T-cell (primary cell): ENCODE data around the gene SEPSECS. TPM values are rescaled to one million over a fixed set of nuclear protein-coding genes. Genes with fewer than 3 reads are reported as not detected.

Experiments
- ATAC-seq, 4 experiments: fragments of 200-7000 bp in 3 of 4; fragments of 150-1000 bp in 1 of 4; cut with Tn5 transposase; replicated peaks in 1 of 4; 1 replicate in 3 of 4; 2 replicates in 1 of 4; pipeline ENCODE4 v1.10.0; 2021; ENCODE audit warnings: moderate library complexity in 3 of 4, mild to moderate bottlenecking in 2 of 4, moderate number of reproducible peaks in 1 of 4
- CTCF ChIA-PET, 2 donors: fragments of 300-600 bp; sonication (Branson Sonifier 250); formaldehyde crosslinking; loops; one replicate each; lab custom pipeline; 2022; ENCODE audit warnings: antibody characterized with exemption in 2 of 2; lab: Charles Lee
- POLR2A ChIA-PET, 2 donors: fragments of 300-600 bp; sonication (Branson Sonifier 250); formaldehyde crosslinking; loops; one replicate each; lab custom pipeline; 2022; ENCODE audit warnings: antibody characterized with exemption in 2 of 2; lab: Charles Lee
- DNase-seq, 35 experiments: peaks; one replicate each; pipeline versions ENCODE4 v3.0.0 to v3.0.0-alpha.2; 2013 to 2023
- H3K27ac ChIP-seq: one replicate; pipeline ENCODE4 v1.5.1; 2013; ENCODE audit warnings: low read length
- H3K27me3 ChIP-seq, 2 experiments: replicated peaks in 1 of 2; 1 replicate in 1 of 2; 2 replicates in 1 of 2; pipeline versions ENCODE4 v1.6.1 to v1.7.0; 2013; ENCODE audit warnings: low read length in 1 of 2, mixed read lengths in 1 of 2; ENCODE audit not compliant: control insufficient read depth in 2 of 2, insufficient read depth in 2 of 2; ENCODE audit errors: extremely low read depth in 1 of 2
- H3K36me3 ChIP-seq, 2 donors: 1 replicate in 1 of 2; 2 replicates in 1 of 2; pipeline versions ENCODE4 v1.6.1 to v1.7.0; 2013; ENCODE audit warnings: low read length in 1 of 2; ENCODE audit not compliant: control insufficient read depth in 2 of 2, insufficient read depth in 1 of 2; ENCODE audit errors: extremely low read depth in 1 of 2
- H3K4me1 ChIP-seq, 2 experiments: 1 replicate in 1 of 2; 2 replicates in 1 of 2; pipeline versions ENCODE4 v1.6.1 to v1.7.0; 2013; ENCODE audit warnings: low read length in 2 of 2, mixed read lengths in 1 of 2; ENCODE audit not compliant: insufficient read depth in 2 of 2, control insufficient read depth in 1 of 2; ENCODE audit errors: extremely low read depth in 1 of 2
- H3K4me3 ChIP-seq, 2 donors: 1 replicate in 1 of 2; 2 replicates in 1 of 2; pipeline versions ENCODE4 v1.5.1 to v1.7.0; 2013; ENCODE audit warnings: mild to moderate bottlenecking in 2 of 2, low read length in 1 of 2, moderate library complexity in 1 of 2; ENCODE audit not compliant: control insufficient read depth in 1 of 2; ENCODE audit errors: extremely low read depth in 1 of 2
- H3K9me3 ChIP-seq: 2 replicates; pipeline ENCODE4 v1.7.0; 2013
- H3K27ac Mint-ChIP-seq, 2 donors: one replicate each; pipeline ENCODE4 v1.8.0; 2020 to 2021; ENCODE audit warnings: mild to moderate bottlenecking in 2 of 2, mixed read lengths in 2 of 2
- H3K27me3 Mint-ChIP-seq, 2 donors: one replicate each; pipeline ENCODE4 v1.8.0; 2021 to 2022; ENCODE audit warnings: mixed read lengths in 2 of 2
- H3K36me3 Mint-ChIP-seq: one replicate; pipeline ENCODE4 v1.8.0; 2021; ENCODE audit warnings: mixed read lengths
- H3K4me1 Mint-ChIP-seq, 3 donors: one replicate each; pipeline ENCODE4 v1.8.0; 2020 to 2022; ENCODE audit warnings: mixed read lengths in 3 of 3, mild to moderate bottlenecking in 1 of 3
- H3K4me3 Mint-ChIP-seq, 3 donors: one replicate each; pipeline ENCODE4 v1.8.0; 2020 to 2022; ENCODE audit warnings: mild to moderate bottlenecking in 3 of 3, mixed read lengths in 3 of 3, moderate library complexity in 3 of 3
- H3K9me3 Mint-ChIP-seq, 3 donors: one replicate each; pipeline ENCODE4 v1.8.0; 2020 to 2022; ENCODE audit warnings: mixed read lengths in 3 of 3
- WGBS: methylation state at CpG from one replicate; pipeline ENCODE4 v1.1.5; 2013; ENCODE audit warnings: missing lambda C conversion rate; ENCODE audit not compliant: insufficient coverage; 5-methylcytosine and 5-hydroxymethylcytosine counted together
- total RNA-seq, 35 experiments: library from RNA in 6 of 35; stranded (reverse) in 6 of 35; fragments of 120-200 nt in 1 of 35; gene quantifications; one replicate each; pipeline versions ENCODE4 v1.2.1 to v1.2.4 and lab custom pipeline; 2013 to 2026

Gene SEPSECS
- total RNA-seq, 5 donors from 2014 or later (not counting 1 experiment from before 2014, with no cell fraction given) = 12.4 to 16.2 (median 15.0) TPM

- ChIA-PET POLR2A (no interaction called here), CTCF (interaction anchor here in 1 of 2 donors (0.6 kb wide), 1 partner anchor 173 kb away, joined by 4 read pairs; no protein-coding TSS in a partner anchor)
- WGBS = 90% methylated on average over 3 of the region's 5 CpGs
- ATAC-seq (no peak), DNase-seq (no peak)
- Mint-ChIP-seq H3K4me1 (peaks cover 23 to 41% (median 29%) of the 10 kb centered on the region in 3 donors), H3K4me3 (no peak overlapping the region), H3K36me3 (peaks cover 9% of the 10 kb centered on the region), H3K27me3 (no peaks in the 10 kb centered on the region), H3K27ac (no peak overlapping the region), H3K9me3 (no peaks in the 10 kb centered on the region)
- Histone ChIP-seq H3K4me1 (peaks cover 8 to 9% of the 10 kb centered on the region in 2 experiments), H3K4me3 (no peak overlapping the region), H3K27me3 (no peaks in the 10 kb centered on the region), H3K36me3 (no peaks in the 10 kb centered on the region), H3K27ac (no peak overlapping the region), H3K9me3 (no peaks in the 10 kb centered on the region)
Measured at GRCh38 chr4:25182937-25183336, 22.7 kb upstream of the SEPSECS start.

DNA sequence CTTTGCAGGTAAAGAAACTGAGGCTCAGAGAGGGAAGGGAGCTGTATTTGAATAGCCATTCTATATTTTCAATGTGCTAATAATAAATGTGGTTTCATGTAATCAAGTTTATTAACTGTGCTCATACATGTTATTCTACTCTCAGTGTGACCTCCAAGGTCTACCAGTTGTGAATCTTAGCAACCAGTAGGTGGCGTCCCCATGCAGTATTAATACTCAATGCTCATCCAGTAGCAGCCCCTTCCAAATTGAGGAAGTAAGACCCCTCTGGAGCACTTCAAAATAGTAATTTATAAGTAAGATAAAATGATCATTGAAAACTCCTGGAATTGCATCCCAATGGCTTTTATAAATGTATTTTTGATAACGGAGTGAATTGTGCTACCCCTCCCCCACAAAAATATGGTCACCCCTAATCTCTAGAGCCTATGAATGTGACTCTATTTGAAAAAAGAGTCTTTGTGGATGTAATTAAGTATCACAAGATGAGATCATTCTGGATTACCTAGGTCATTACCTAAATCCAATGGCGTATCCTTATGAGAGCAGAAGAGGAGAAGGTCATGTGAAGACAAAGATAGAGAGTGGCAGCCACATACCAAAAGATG is 20.4 kb upstream of the SEPSECS start:
- Mint-ChIP-seq H3K27me3 (no peaks in the 10 kb centered on the region), H3K4me3 (no peak overlapping the region), H3K36me3 (peaks cover 19% of the 10 kb centered on the region), H3K9me3 (no peaks in the 10 kb centered on the region), H3K27ac (no peak overlapping the region), H3K4me1 (peaks cover 26 to 51% (median 40%) of the 10 kb centered on the region in 3 donors)
- H3K4me3 ChIP-seq = no peak overlapping the region
- H3K9me3 ChIP-seq = no peaks in the 10 kb centered on the region
- CTCF ChIA-PET = interaction anchor here (0.6 to 2.3 kb wide), 9 partner anchors 14 to 187 kb away, joined by 3 to 15 read pairs (median 5); partner anchors contain the start of gene ZCCHC4 (in 1 of the 2)
- ATAC-seq (peak in 3 of 4 experiments; percentile 46 to 64 (median 61)), DNase-seq (peak in 20 of 35 experiments; percentile 6 to 68 (median 22))
- POLR2A ChIA-PET = interaction anchor here in 1 of 2 donors (0.5 kb wide), 1 partner anchor 44 kb away, joined by 3 read pairs; no protein-coding TSS in a partner anchor
- peaks cover 0 to 5% of the 10 kb centered on the region in 2 donors for H3K36me3 ChIP-seq
- H3K27ac ChIP-seq = no peak overlapping the region
- WGBS = no CpG with 5 or more reads among the region's 3 CpGs
- peaks cover 8 to 10% of the 10 kb centered on the region in 2 experiments for H3K4me1 ChIP-seq
- no peaks in the 10 kb centered on the region for H3K27me3 ChIP-seq

DNA sequence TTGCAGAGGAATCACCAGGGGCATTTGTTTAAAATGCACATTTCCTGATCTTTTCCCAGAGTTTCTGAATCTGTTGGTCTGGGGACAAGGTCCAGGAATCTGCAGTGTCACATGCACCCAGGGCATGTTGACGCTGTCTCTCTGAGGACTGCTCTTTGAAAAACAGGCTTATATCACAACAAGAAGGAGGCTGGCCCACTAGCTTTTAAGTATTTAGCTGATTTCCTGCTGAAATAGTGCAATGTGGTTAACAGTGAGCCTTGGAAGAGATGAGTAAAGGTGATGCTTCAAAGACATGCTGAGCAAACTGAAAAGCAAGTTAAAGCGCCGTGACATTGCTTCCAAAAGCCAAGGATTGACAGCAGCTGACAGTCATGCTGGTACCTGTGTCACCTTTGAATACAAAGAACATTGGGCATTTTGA is 18.6 kb upstream of the SEPSECS start:
- H3K4me1 Mint-ChIP-seq = peaks cover 26 to 51% (median 39%) of the 10 kb centered on the region in 3 donors
- peak overlapping the region; percentile 5 for H3K27ac ChIP-seq
- 28% methylated on average over 3 of the region's 3 CpGs for WGBS
- H3K4me1 ChIP-seq = peaks cover 8 to 10% of the 10 kb centered on the region in 2 experiments
- DNase-seq (peak in 6 of 35 experiments; percentile 2 to 42 (median 4)), ATAC-seq (peak; percentile 72 to 95 (median 92))
- no peaks in the 10 kb centered on the region for H3K9me3 Mint-ChIP-seq
- H3K27ac Mint-ChIP-seq = peak overlapping the region; percentile 58 to 80
- H3K27me3 Mint-ChIP-seq = no peaks in the 10 kb centered on the region
- H3K36me3 Mint-ChIP-seq = peaks cover 19% of the 10 kb centered on the region
- POLR2A ChIA-PET = no interaction called here
- no peaks in the 10 kb centered on the region for H3K9me3 ChIP-seq
- CTCF ChIA-PET = interaction anchor here (0.9 to 2.3 kb wide), 5 partner anchors 54 to 188 kb away, joined by 3 to 15 read pairs (median 5); partner anchors contain the start of genes PI4K2B (in 1 of the 2) and ZCCHC4 (in 1 of the 2)
- H3K4me3 ChIP-seq = no peak overlapping the region
- H3K27me3 ChIP-seq = no peaks in the 10 kb centered on the region
- H3K4me3 Mint-ChIP-seq = peak overlapping the region in 1 of 3 donors; percentile 34
- peaks cover 6 to 9% of the 10 kb centered on the region in 2 donors for H3K36me3 ChIP-seq

DNA sequence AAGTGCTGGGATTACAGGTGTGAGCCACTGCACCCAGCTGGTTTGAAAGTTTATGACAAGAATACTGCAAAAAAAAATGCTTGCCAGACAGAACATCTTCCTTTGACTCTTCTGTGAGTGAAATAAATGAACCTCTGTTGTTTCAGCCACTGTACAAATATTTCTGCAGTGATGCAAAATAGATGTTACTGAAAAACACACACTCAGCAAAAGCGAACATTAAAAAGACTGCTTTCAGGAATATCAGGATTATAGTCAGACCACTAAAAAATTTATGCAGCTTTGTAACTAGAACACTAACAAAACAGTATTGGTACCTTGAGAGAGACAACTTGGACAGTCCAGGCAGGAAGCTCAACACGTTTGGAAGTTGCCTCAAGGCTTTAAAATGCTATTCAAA is 16.9 kb upstream of the SEPSECS start:
- H3K4me1 Mint-ChIP-seq = peaks cover 27 to 45% (median 40%) of the 10 kb centered on the region in 3 donors
- POLR2A ChIA-PET = interaction anchor here (0.5 to 0.6 kb wide), 2 partner anchors 14 to 114 kb away, joined by 3 read pairs; no protein-coding TSS in a partner anchor
- Histone ChIP-seq H3K27me3 (no peaks in the 10 kb centered on the region), H3K27ac (no peak overlapping the region), H3K4me3 (no peak overlapping the region), H3K36me3 (peaks cover 9 to 11% of the 10 kb centered on the region in 2 donors), H3K9me3 (no peaks in the 10 kb centered on the region), H3K4me1 (peaks cover 8 to 10% of the 10 kb centered on the region in 2 experiments)
- DNase-seq (no peak), ATAC-seq (no peak)
- peaks cover 29% of the 10 kb centered on the region for H3K36me3 Mint-ChIP-seq
- CTCF ChIA-PET = interaction anchor here (0.6 to 1.2 kb wide), 5 partner anchors 8 to 33 kb away, joined by 3 to 6 read pairs (median 3); no protein-coding TSS in a partner anchor
- no peaks in the 10 kb centered on the region for H3K9me3 Mint-ChIP-seq
- H3K27ac Mint-ChIP-seq = peak overlapping the region in 1 of 2 donors; percentile 22
- 80% methylated on average over 1 of the region's 2 CpGs for WGBS
- no peaks in the 10 kb centered on the region for H3K27me3 Mint-ChIP-seq
- H3K4me3 Mint-ChIP-seq = no peak overlapping the region

DNA sequence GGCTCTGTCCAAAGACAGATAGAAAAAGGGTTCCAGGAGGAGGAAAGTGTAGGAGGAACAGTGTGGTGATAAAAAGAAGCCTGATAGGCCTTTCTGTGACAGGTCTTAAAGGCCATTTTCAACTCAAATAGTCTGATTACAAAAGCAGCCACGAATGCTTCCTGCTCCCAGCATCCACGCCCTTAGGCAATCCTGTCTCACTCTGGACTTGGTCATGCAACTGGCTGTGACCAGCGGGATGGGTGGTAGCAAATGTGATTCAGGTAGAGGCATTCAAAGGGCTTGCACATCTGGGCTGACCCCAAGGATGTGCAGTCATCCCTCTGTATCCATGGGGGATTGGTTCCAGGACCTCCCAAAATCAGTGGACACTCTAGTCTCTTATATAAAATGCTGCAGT is 14.4 kb upstream of the SEPSECS start:
- Histone ChIP-seq H3K9me3 (no peaks in the 10 kb centered on the region), H3K27me3 (no peaks in the 10 kb centered on the region), H3K4me1 (peaks cover 8 to 10% of the 10 kb centered on the region in 2 experiments), H3K4me3 (no peak overlapping the region), H3K27ac (no peak overlapping the region), H3K36me3 (peaks cover 12 to 19% of the 10 kb centered on the region in 2 donors)
- POLR2A ChIA-PET = no interaction called here
- DNase-seq (no peak), ATAC-seq (no peak)
- H3K4me3 Mint-ChIP-seq = no peak overlapping the region
- 88% methylated on average over 3 of the region's 3 CpGs for WGBS
- H3K4me1 Mint-ChIP-seq = peaks cover 21 to 33% (median 27%) of the 10 kb centered on the region in 3 donors
- H3K27ac Mint-ChIP-seq = no peak overlapping the region
- H3K36me3 Mint-ChIP-seq = peaks cover 49% of the 10 kb centered on the region
- CTCF ChIA-PET = no interaction called here
- H3K27me3 Mint-ChIP-seq = no peaks in the 10 kb centered on the region
- H3K9me3 Mint-ChIP-seq = no peaks in the 10 kb centered on the region

DNA sequence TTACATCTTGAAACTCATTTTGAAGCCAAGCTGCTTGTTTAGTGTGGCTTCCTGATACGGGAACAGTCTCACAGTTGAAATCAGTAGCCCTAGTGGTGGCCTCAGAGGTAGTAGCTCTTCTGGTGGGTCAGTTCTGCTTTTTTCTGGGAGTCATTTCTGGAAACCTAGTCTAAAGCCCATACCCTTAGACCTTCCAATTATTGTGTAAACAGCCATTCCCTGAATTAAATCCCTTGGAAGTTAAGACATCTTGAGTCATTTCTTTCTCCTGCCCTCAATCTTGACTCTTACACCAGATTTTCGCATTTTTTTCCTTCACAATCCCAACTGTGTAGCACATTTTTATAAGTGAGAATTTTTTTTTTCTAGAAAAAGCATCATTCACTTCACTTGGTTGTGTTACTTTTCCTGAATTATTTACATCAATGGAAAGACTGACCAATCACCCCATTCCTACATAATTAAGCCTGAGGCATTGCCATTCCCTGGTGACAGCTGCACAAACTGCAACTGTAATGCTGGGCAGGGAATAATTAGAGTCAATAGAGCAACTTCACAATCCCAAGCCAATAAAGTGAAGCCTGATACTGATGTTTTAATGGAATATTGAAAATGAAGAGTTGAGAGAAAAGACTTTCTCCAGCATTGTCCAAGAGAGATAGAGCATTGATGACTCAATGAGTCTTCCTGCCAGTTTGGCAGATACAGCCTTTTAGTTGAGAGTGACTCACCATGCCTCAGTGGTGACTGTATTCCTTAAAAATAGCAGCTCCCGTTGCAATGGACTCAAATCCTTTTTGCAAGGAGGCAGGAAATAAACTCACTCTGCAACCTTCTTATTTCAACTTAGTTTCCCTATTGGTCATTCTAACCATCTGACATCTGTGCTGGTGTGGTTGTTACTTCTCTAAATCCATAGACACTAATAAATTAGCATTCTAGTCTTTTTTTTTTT is 13.0 kb upstream of the SEPSECS start:
- ChIA-PET CTCF (no interaction called here), POLR2A (no interaction called here)
- peaks cover 52% of the 10 kb centered on the region for H3K36me3 Mint-ChIP-seq
- no peaks in the 10 kb centered on the region for H3K9me3 ChIP-seq
- H3K27ac Mint-ChIP-seq = no peak overlapping the region
- H3K27me3 Mint-ChIP-seq = no peaks in the 10 kb centered on the region
- no peaks in the 10 kb centered on the region for H3K9me3 Mint-ChIP-seq
- H3K4me1 ChIP-seq = peaks cover 0 to 4% of the 10 kb centered on the region in 2 experiments
- H3K4me3 Mint-ChIP-seq = no peak overlapping the region
- H3K4me3 ChIP-seq = no peak overlapping the region
- WGBS = no CpG with 5 or more reads among the region's 3 CpGs
- no peak overlapping the region for H3K27ac ChIP-seq
- H3K27me3 ChIP-seq = no peaks in the 10 kb centered on the region
- peaks cover 7 to 18% (median 13%) of the 10 kb centered on the region in 3 donors for H3K4me1 Mint-ChIP-seq
- peaks cover 16 to 19% of the 10 kb centered on the region in 2 donors for H3K36me3 ChIP-seq
- DNase-seq = no peak
- no peak for ATAC-seq
